ENCODE results near the gene MED27. TPM values are rescaled to one million over a fixed set of nuclear protein-coding genes. Genes with fewer than 3 reads are reported as not detected.

The MED27 gene
- total and polyA plus RNA-seq, 2 of the 8 experiments (the other 6 are each of a cell fraction or from before 2014, with no cell fraction given) = 29.9 to 56.5 TPM

DNA sequence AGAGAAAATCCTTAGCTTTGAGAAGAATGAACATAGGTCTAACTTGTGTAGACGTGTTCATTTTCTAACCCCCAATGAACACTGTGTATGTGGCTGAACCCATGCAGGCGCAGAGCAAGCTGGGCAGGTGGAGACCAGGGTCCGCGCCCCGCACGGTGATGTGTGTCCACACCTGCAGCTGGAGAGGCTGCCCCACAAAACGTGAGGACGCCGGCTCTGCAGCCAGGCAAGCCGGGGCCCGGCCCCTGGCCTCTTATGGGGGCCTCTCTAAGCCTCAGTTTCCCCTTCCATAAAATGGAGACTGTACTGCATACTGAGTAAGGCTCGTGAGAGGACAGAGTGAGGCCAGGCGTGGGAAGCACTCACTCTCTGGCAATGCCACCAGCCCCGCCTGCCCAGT is 215.1 kb downstream of the MED27 start:
- Histone ChIP-seq H3K79me2 (ENCODE audit: control insufficient read depth in 1 of 2, insufficient read depth in 2 of 2, low read length in 2 of 2) (no peaks in the 10 kb centered on the region), H2BK20ac (ENCODE audit: low read length) (no peak overlapping the region), H3K14ac (ENCODE audit: insufficient read length) (no peak overlapping the region), H3K4me2 (ENCODE audit: insufficient read depth in 1 of 2, low read depth in 2 of 2, low read length in 2 of 2) (no peak overlapping the region), H4K8ac (ENCODE audit: extremely low read depth, insufficient read depth, low read length) (no peak overlapping the region), H3K27me3 (replicated peaks in 1 of 4; ENCODE audit: control insufficient read depth in 3 of 4, extremely low read depth in 1 of 4, insufficient read depth in 3 of 4, low read length in 3 of 4) (no peaks in the 10 kb centered on the region), H3K9me3 (ENCODE audit: insufficient read depth in 2 of 2, low read depth in 1 of 2, low read length in 1 of 2) (no peaks in the 10 kb centered on the region), H3K9ac (replicated peaks in 1 of 4; ENCODE audit: extremely low read depth in 1 of 4, low read depth in 3 of 4, low read length in 3 of 4) (no peak overlapping the region), H2AK5ac (ENCODE audit: low read depth, low read length) (no peak overlapping the region), H3K56ac (replicated peaks; ENCODE audit: insufficient read length, low read depth, low read length) (no peak overlapping the region), H3K4me1 (replicated peaks in 1 of 4; ENCODE audit: control insufficient read depth in 3 of 4, insufficient read depth in 4 of 4, low read length in 3 of 4) (peaks cover 3 to 6% (median 5%) of the 10 kb centered on the region in 4 experiments; a peak in 6 of 7 replicates), H3K36me3 (ENCODE audit: control insufficient read depth in 2 of 4, insufficient read depth in 4 of 4, low read length in 3 of 4) (peaks cover 0 to 3% (median 0%) of the 10 kb centered on the region in 4 experiments; a peak in 1 of 8 replicates), H3K23ac (ENCODE audit: insufficient read length) (no peak overlapping the region), H3K27ac (ENCODE audit: low read depth, low read length) (no peak overlapping the region), H3K4ac (replicated peaks; ENCODE audit: insufficient read length, low read depth, low read length) (no peak overlapping the region), H3K4me3 (ENCODE audit: extremely low read depth in 1 of 4, insufficient read depth in 2 of 4, low read depth in 3 of 4, low read length in 4 of 4) (no peak overlapping the region), H2BK5ac (ENCODE audit: low read depth, low read length) (no peak overlapping the region), H2BK120ac (replicated peaks; ENCODE audit: low read depth, low read length) (no peak overlapping the region), H4K5ac (ENCODE audit: insufficient read length, low read depth, low read length) (no peak overlapping the region), H2BK12ac (ENCODE audit: low read depth, low read length) (no peak overlapping the region), H3K18ac (ENCODE audit: extremely low read depth, low read length) (no peak overlapping the region), H4K20me1 (replicated peaks in 1 of 2; ENCODE audit: control insufficient read depth in 1 of 2, insufficient read depth in 2 of 2, low read length in 2 of 2) (no peaks in the 10 kb centered on the region), H3K79me1 (ENCODE audit: low read depth, low read length) (no peaks in the 10 kb centered on the region; the same call in 1 of the 2 replicates), H2AFZ (ENCODE audit: low read length) (no peak overlapping the region), H3K23me2 (ENCODE audit: low read depth, low read length) (no peaks in the 10 kb centered on the region), H2BK15ac (ENCODE audit: low read length) (no peak overlapping the region), H4K91ac (replicated peaks; ENCODE audit: insufficient read length, low read length) (no peak overlapping the region)
- TF ChIP-seq SRF (IDR thresholded peaks at IDR 0.05; ENCODE audit: low read depth, low read length) (no peak), BCL11A (IDR thresholded peaks at IDR 0.05; ENCODE audit: low read depth in 2 of 2, low read length in 2 of 2) (no peak), ASH2L (IDR thresholded peaks at IDR 0.05; ENCODE audit: low read length) (no peak), CREB1 (IDR thresholded peaks at IDR 0.05) (no peak), KDM4A (IDR thresholded peaks at IDR 0.05; ENCODE audit: low read depth, low read length, severe bottlenecking) (no peak), HDAC2 (IDR thresholded peaks at IDR 0.05; ENCODE audit: borderline replicate concordance in 1 of 2, low read depth in 2 of 2, low read length in 2 of 2) (no peak), BRCA1 (IDR thresholded peaks at IDR 0.05; ENCODE audit: low read depth, low read length) (no peak), KDM5A (IDR thresholded peaks at IDR 0.05; ENCODE audit: low read length) (no peak), HDAC6 (IDR thresholded peaks at IDR 0.05; ENCODE audit: low read depth, low read length) (no peak), PHF8 (conservative IDR thresholded peaks at IDR 0.05; ENCODE audit: low read depth, low read length) (no peak)
- TF ChIP-seq, protein P1, sequence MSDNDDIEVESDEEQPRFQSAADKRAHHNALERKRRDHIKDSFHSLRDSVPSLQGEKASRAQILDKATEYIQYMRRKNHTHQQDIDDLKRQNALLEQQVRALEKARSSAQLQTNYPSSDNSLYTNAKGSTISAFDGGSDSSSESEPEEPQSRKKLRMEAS (IDR thresholded peaks at IDR 0.05) = no peak
- CTCF ChIA-PET (ENCODE audit: partially characterized antibody) = interaction anchor here (0.8 to 1.4 kb wide), 3 partner anchors 9 to 103 kb away, joined by 3 to 6 read pairs (median 3); no protein-coding TSS in a partner anchor
- 92% methylated on average over 14 of the region's 14 CpGs; no CpG with 5 or more reads in 1 of the 2 experiments for WGBS, 2 experiments (ENCODE audit: extremely low coverage in 1 of 2, insufficient coverage in 1 of 2, insufficient read length in 1 of 2, insufficient replicate concordance in 2 of 2, low coverage in 1 of 2, low lambda C conversion rate in 2 of 2, missing lambda C conversion rate in 1 of 2)
- FAIRE-seq = no peak
- POLR2A ChIA-PET (ENCODE audit: partially characterized antibody) = no interaction called here
- DNase-seq (ENCODE audit: low read depth in 1 of 2, low spot score in 2 of 2) = no peak
